IMR-90 (cell line): ENCODE results near the gene C20orf144. TPM values are rescaled to one million over a fixed set of nuclear protein-coding genes. Genes with fewer than 3 reads are reported as not detected.

Experiments
- ATAC-seq: fragments of 200-7000 bp; cut with Tn5 transposase; 2 replicates; pipeline ENCODE4 v1.9.1; 2020; ENCODE audit warnings: low read depth, mild to moderate bottlenecking, moderate library complexity
- BruUV-seq: library from RNA; stranded (reverse); fragments of 400-500 nt; replicated peaks from 2 replicates; lab custom pipeline; 2021; lab: Mats Ljungman, UMichigan
- CTCF ChIA-PET: fragments of 300-600 bp; formaldehyde crosslinking; extraction: SDS; loops from one replicate; lab custom pipeline; 2021; ENCODE audit warnings: antibody characterized with exemption; lab: Yijun Ruan, JAX
- POLR2A ChIA-PET: fragments of 300-600 bp; sonication (Branson Sonifier 250); formaldehyde crosslinking; loops from one replicate; lab custom pipeline; 2022; ENCODE audit warnings: antibody characterized with exemption; ENCODE audit not compliant: unreplicated experiment; lab: Charles Lee
- DNase-seq: peaks from one replicate; pipeline ENCODE4 v3.0.0; 2013
- H2AFZ ChIP-seq: replicated peaks from 2 replicates; pipeline ENCODE3; 2013; ENCODE audit warnings: low read length, mild to moderate bottlenecking; ENCODE audit not compliant: poor library complexity
- H2AK5ac ChIP-seq: 2 replicates; pipeline ENCODE4 v1.6.1; 2013; ENCODE audit warnings: low read depth, low read length, inconsistent platforms
- H2AK9ac ChIP-seq: replicated peaks from 2 replicates; pipeline ENCODE3; 2013; ENCODE audit warnings: mild to moderate bottlenecking, low read depth, low read length, moderate library complexity; ENCODE audit not compliant: poor library complexity
- H2BK120ac ChIP-seq: 2 replicates; pipeline ENCODE4 v1.6.1; 2013; ENCODE audit warnings: low read depth, low read length, inconsistent platforms
- H2BK15ac ChIP-seq: 3 replicates; pipeline ENCODE4 v1.6.1; 2013; ENCODE audit warnings: low read depth, low read length, inconsistent platforms
- H2BK20ac ChIP-seq: 2 replicates; pipeline ENCODE4 v1.6.1; 2013; ENCODE audit warnings: low read depth, mild to moderate bottlenecking, inconsistent platforms, low read length, moderate library complexity
- H2BK5ac ChIP-seq: 2 replicates; pipeline ENCODE4 v1.6.1; 2013; ENCODE audit warnings: mild to moderate bottlenecking, low read depth, low read length, inconsistent platforms; ENCODE audit not compliant: poor library complexity, severe bottlenecking
- H3K14ac ChIP-seq: replicated peaks from 2 replicates; pipeline ENCODE4 v1.6.1; 2013; ENCODE audit warnings: low read depth, low read length, inconsistent platforms
- H3K18ac ChIP-seq: 2 replicates; pipeline ENCODE4 v1.6.1; 2013; ENCODE audit warnings: low read depth, low read length, control low read depth
- H3K23ac ChIP-seq: 2 replicates; pipeline ENCODE4 v1.6.1; 2013; ENCODE audit warnings: low read depth, low read length, inconsistent platforms
- H3K27ac ChIP-seq: 2 replicates; pipeline ENCODE4 v1.5.1; 2013; ENCODE audit warnings: mild to moderate bottlenecking, control low read depth, low read length; ENCODE audit not compliant: insufficient read depth
- H3K27me3 ChIP-seq: 2 replicates; pipeline ENCODE4 v1.6.1; 2013; ENCODE audit warnings: low read length; ENCODE audit not compliant: control insufficient read depth, insufficient read depth
- H3K36me3 ChIP-seq: 2 replicates; pipeline ENCODE4 v1.6.1; 2013; ENCODE audit warnings: low read length, mixed read lengths; ENCODE audit not compliant: control insufficient read depth, insufficient read depth
- H3K4ac ChIP-seq: 2 replicates; pipeline ENCODE4 v1.6.1; 2013; ENCODE audit warnings: low read depth, low read length, inconsistent platforms
- H3K4me1 ChIP-seq: 2 replicates; pipeline ENCODE4 v1.6.1; 2013; ENCODE audit warnings: low read length, mixed read lengths; ENCODE audit not compliant: control insufficient read depth, insufficient read depth
- H3K4me2 ChIP-seq: 2 replicates; pipeline ENCODE4 v1.6.1; 2013; ENCODE audit warnings: low read depth, mild to moderate bottlenecking, control low read depth, low read length, moderate library complexity
- H3K4me3 ChIP-seq: 2 replicates; pipeline ENCODE4 v1.5.1; 2013; ENCODE audit warnings: low read depth, mild to moderate bottlenecking, control low read depth, low read length, moderate library complexity; ENCODE audit not compliant: insufficient read depth
- H3K56ac ChIP-seq: 2 replicates; pipeline ENCODE4 v1.6.1; 2013; ENCODE audit warnings: low read length, inconsistent platforms; ENCODE audit not compliant: insufficient read depth; ENCODE audit errors: extremely low read depth
- H3K79me1 ChIP-seq, 2 experiments: 2 replicates each; pipeline ENCODE4 v1.6.1; 2013; ENCODE audit warnings: low read length in 2 of 2, inconsistent platforms in 1 of 2, low read depth in 1 of 2
- H3K9ac ChIP-seq: 2 replicates; pipeline ENCODE4 v1.6.1; 2013; ENCODE audit warnings: low read depth, low read length, control low read depth
- H3K9me1 ChIP-seq: 2 replicates; pipeline ENCODE4 v1.6.1; 2013; ENCODE audit warnings: low read length, inconsistent platforms; ENCODE audit not compliant: insufficient read depth
- H3K9me3 ChIP-seq: 2 replicates; pipeline ENCODE4 v1.6.1; 2013; ENCODE audit warnings: low read length; ENCODE audit not compliant: control insufficient read depth, insufficient read depth
- H4K20me1 ChIP-seq: 2 replicates; pipeline ENCODE4 v1.6.1; 2013; ENCODE audit warnings: low read length, inconsistent platforms; ENCODE audit not compliant: insufficient read depth
- H4K5ac ChIP-seq: 2 replicates; pipeline ENCODE4 v1.6.1; 2013; ENCODE audit warnings: mild to moderate bottlenecking, low read depth, low read length, control low read depth
- H4K8ac ChIP-seq, 2 experiments: 2 replicates each; pipeline ENCODE4 v1.6.1; 2013; ENCODE audit warnings: low read depth in 2 of 2, low read length in 2 of 2, control low read depth in 1 of 2, inconsistent platforms in 1 of 2
- H4K91ac ChIP-seq: 2 replicates; pipeline ENCODE4 v1.6.1; 2013; ENCODE audit warnings: low read depth, low read length, inconsistent platforms; ENCODE audit not compliant: insufficient read depth
- CTCF ChIP-seq: conservative IDR thresholded peaks from 2 replicates; pipeline ENCODE4 v1.5.1; 2012; ENCODE audit warnings: mild to moderate bottlenecking, low read depth, low read length, improper control_type of control experiment
- MAZ ChIP-seq: IDR thresholded peaks from 2 replicates; pipeline ENCODE4 v1.6.1; 2012; ENCODE audit warnings: low read depth, mild to moderate bottlenecking, low read length, improper control_type of control experiment, moderate library complexity, borderline replicate concordance
- POLR2A ChIP-seq: IDR thresholded peaks from 2 replicates; pipeline ENCODE4 v1.6.1; 2012; ENCODE audit warnings: mild to moderate bottlenecking, low read depth, low read length
- RAD21 ChIP-seq: IDR thresholded peaks from 2 replicates; pipeline ENCODE4 v1.6.1; 2012; ENCODE audit warnings: low read length, improper control_type of control experiment
- RCOR1 ChIP-seq: IDR thresholded peaks from 2 replicates; pipeline ENCODE4 v1.6.1; 2012; ENCODE audit warnings: mild to moderate bottlenecking, low read length, improper control_type of control experiment; ENCODE audit not compliant: insufficient replicate concordance
- SMC3 ChIP-seq: fragments of 150-350 bp; IDR thresholded peaks from 2 replicates; pipeline ENCODE4 v1.6.1; 2016; ENCODE audit warnings: low read depth, mild to moderate bottlenecking, antibody characterized with exemption, low read length, moderate library complexity
- WGBS, 2 experiments: methylation state at CpG; one replicate each; pipeline versions ENCODE4 v1.1.5 to v1.1.7; 2013; ENCODE audit warnings: missing lambda C conversion rate in 2 of 2; ENCODE audit not compliant: insufficient read length in 1 of 2; ENCODE audit errors: extremely low coverage in 2 of 2; 5-methylcytosine and 5-hydroxymethylcytosine counted together
- dilution Hi-C: fragments of 300-500 bp; cut with HindIII; formaldehyde crosslinking; loops from one replicate; pipeline ENCODE4 v1.14.3; 2018; ENCODE audit warnings: low sequenced_read_pairs; ENCODE audit not compliant: unreplicated experiment
- in situ Hi-C: fragments of 300-500 bp; cut with MboI; formaldehyde crosslinking; loops from 3 replicates; pipeline ENCODE4 v1.14.3; 2019; ENCODE audit warnings: low sequenced_read_pairs, inconsistent platforms, mixed read lengths
- intact Hi-C: fragments of 100-400 bp; cut with micrococcal nuclease; formaldehyde crosslinking; loops from 2 replicates; pipeline ENCODE4 v1.10.0; 2022
- polyA plus RNA-seq, 3 experiments: library from polyadenylated mRNA; depleted of rRNA; stranded (reverse); fragments of >200 nt; gene quantifications; 2 replicates each; pipeline ENCODE4 v1.2.3, GENCODE V29; 2012; ENCODE audit warnings: low replicate concordance in 1 of 3
- total RNA-seq: library from RNA; depleted of rRNA; stranded (reverse); fragments of >200 nt; gene quantifications from 2 replicates; pipeline ENCODE4 v1.2.3, GENCODE V29; 2012

Gene C20orf144
- total and polyA plus RNA-seq, 2 of the 4 experiments (the other 2 are of a cell fraction), result under 0.01 to 0.19 TPM

DNA sequence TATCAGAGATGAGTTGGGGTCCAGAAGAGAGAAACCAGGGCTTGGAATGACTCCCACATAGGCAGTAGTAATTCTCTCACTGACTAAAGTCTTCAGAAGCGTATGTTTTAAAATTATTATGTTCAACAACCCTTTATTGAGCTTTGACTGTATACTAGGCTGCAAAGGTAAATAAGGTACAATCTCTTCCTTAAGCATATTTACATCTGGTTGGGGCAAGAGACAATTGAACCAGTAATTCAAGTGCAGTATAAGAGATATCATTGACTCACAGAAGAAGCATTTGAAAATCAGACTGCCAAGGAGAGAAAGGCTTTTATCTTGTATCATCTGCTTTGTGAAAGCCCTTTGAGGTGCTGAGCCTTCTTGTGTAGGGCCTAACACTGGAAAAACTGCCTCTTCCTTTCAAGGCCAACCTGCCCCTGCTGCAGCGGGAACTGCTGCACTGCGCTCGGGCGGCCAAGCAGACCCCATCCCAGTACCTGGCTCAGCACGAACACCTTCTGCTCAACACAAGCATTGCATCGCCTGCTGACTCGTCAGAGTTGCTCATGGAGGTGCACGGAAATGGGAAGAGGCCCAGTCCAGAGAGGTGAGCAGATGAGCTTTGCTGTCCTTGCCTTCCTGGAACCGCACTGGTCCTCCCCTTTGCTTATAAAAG lies 39.3 kb upstream of the C20orf144 start:
- Histone ChIP-seq H4K91ac (no peak overlapping the region), H3K27ac (no peak overlapping the region), H2AFZ (no peak overlapping the region), H3K9me3 (no peaks in the 10 kb centered on the region), H4K5ac (no peak overlapping the region), H2BK120ac (no peak overlapping the region), H2BK5ac (no peak overlapping the region), H3K14ac (no peak overlapping the region), H3K27me3 (no peaks in the 10 kb centered on the region), H4K20me1 (no peaks in the 10 kb centered on the region), H3K18ac (no peak overlapping the region), H3K36me3 (peaks cover 26% of the 10 kb centered on the region), H2BK20ac (no peak overlapping the region), H3K4me1 (no peaks in the 10 kb centered on the region), H3K56ac (no peak overlapping the region), H3K4ac (no peak overlapping the region), H3K9me1 (no peaks in the 10 kb centered on the region; the same call in 1 of the 2 replicates), H3K4me3 (no peak overlapping the region), H3K4me2 (no peak overlapping the region), H2AK5ac (no peak overlapping the region), H2AK9ac (no peak overlapping the region), H3K9ac (no peak overlapping the region), H2BK15ac (no peak overlapping the region), H4K8ac (no peak overlapping the region), H3K79me1 (no peaks in the 10 kb centered on the region; a peak in 2 of 4 replicates), H3K23ac (no peak overlapping the region)
- dilution Hi-C loops (no loop called here), in situ Hi-C loops (no loop called here), intact Hi-C loops (loop anchor here (5.0 kb wide), 1 partner anchor 36 kb away; no protein-coding TSS in a partner anchor)
- BruUV-seq, result no TSS peak
- POLR2A ChIA-PET, result no interaction called here
- DNase-seq (no peak), ATAC-seq (no peak)
- 100% methylated on average over 1 of the region's 10 CpGs; no CpG with 5 or more reads in 1 of the 2 experiments for WGBS, 2 experiments
- TF ChIP-seq MAZ, result no peak
- no peak for TF ChIP-seq RAD21
- no peak for TF ChIP-seq RCOR1
- no peak for TF ChIP-seq POLR2A
- no peak for TF ChIP-seq CTCF
- TF ChIP-seq SMC3, result no peak
- CTCF ChIA-PET, result no interaction called here
